ENCODE data around the gene ZNRF3.

ZNRF3 gene

GRCh38 chr22:29093030-29093429 lies 209.7 kb downstream of the ZNRF3 start:
- no peak overlapping the region for H3K9ac ChIP-seq (ENCODE audit: low read depth, low read length)
- peaks cover 6% of the 10 kb centered on the region; the same call in 1 of the 2 replicates for H4K20me1 ChIP-seq (ENCODE audit: insufficient read depth, low read length)
- H3K4me3 ChIP-seq (ENCODE audit: low read depth in 1 of 2, low read length in 2 of 2), result no peak overlapping the region
- H3K36me3 ChIP-seq (ENCODE audit: insufficient read depth, low read length), result peaks cover 28% of the 10 kb centered on the region
- no peak for DNase-seq
- ATAC-seq (ENCODE audit: insufficient read depth, low read depth), result no peak
- H3K4me2 ChIP-seq (ENCODE audit: insufficient read depth, low read length), result no peak overlapping the region
- H3K4me1 ChIP-seq (ENCODE audit: insufficient read depth, low read length), result no peaks in the 10 kb centered on the region
- no peaks in the 10 kb centered on the region for H3K27me3 ChIP-seq (ENCODE audit: insufficient read depth, low read length, poor library complexity)
- no peak overlapping the region for H2AFZ ChIP-seq (ENCODE audit: low read depth, low read length)
- H3K27ac ChIP-seq (ENCODE audit: low read length), result no peak overlapping the region
- TF ChIP-seq CTCF (IDR thresholded peaks at IDR 0.05; ENCODE audit: borderline replicate concordance, extremely low read depth, low read length, poor library complexity, severe bottlenecking) (no peak), EZH2 (IDR thresholded peaks at IDR 0.05; ENCODE audit: borderline replicate concordance, low read depth, low read length, severe bottlenecking) (no peak)
- peaks cover 50% of the 10 kb centered on the region for H3K79me2 ChIP-seq (ENCODE audit: insufficient read depth, low read length)
- no peaks in the 10 kb centered on the region for H3K9me3 ChIP-seq (ENCODE audit: insufficient read depth, low read length, severe bottlenecking)

- ATAC-seq (ENCODE audit: insufficient read depth, low read depth) (no peak), DNase-seq (no peak)
- Histone ChIP-seq H2AFZ (ENCODE audit: low read depth, low read length) (no peak overlapping the region), H3K79me2 (ENCODE audit: insufficient read depth, low read length) (peaks cover 43% of the 10 kb centered on the region), H3K36me3 (ENCODE audit: insufficient read depth, low read length) (peaks cover 33% of the 10 kb centered on the region), H3K27me3 (ENCODE audit: insufficient read depth, low read length, poor library complexity) (no peaks in the 10 kb centered on the region), H3K4me3 (ENCODE audit: low read depth in 1 of 2, low read length in 2 of 2) (no peak overlapping the region), H4K20me1 (ENCODE audit: insufficient read depth, low read length) (peaks cover 6% of the 10 kb centered on the region; the same call in 1 of the 2 replicates), H3K9me3 (ENCODE audit: insufficient read depth, low read length, severe bottlenecking) (no peaks in the 10 kb centered on the region), H3K4me2 (ENCODE audit: insufficient read depth, low read length) (no peak overlapping the region), H3K27ac (ENCODE audit: low read length) (no peak overlapping the region), H3K4me1 (ENCODE audit: insufficient read depth, low read length) (no peaks in the 10 kb centered on the region), H3K9ac (ENCODE audit: low read depth, low read length) (no peak overlapping the region)
- no peak for TF ChIP-seq CTCF (IDR thresholded peaks at IDR 0.05; ENCODE audit: borderline replicate concordance, extremely low read depth, low read length, poor library complexity, severe bottlenecking)
- TF ChIP-seq EZH2 (IDR thresholded peaks at IDR 0.05; ENCODE audit: borderline replicate concordance, low read depth, low read length, severe bottlenecking), result no peak
Observed at GRCh38 chr22:29093501-29094300, 210.3 kb downstream of the ZNRF3 start.

GRCh38 chr22:29095459-29095858 lies 212.1 kb downstream of the ZNRF3 start:
- DNase-seq (no peak), ATAC-seq (ENCODE audit: insufficient read depth, low read depth) (no peak)
- Histone ChIP-seq H3K4me1 (ENCODE audit: insufficient read depth, low read length) (no peaks in the 10 kb centered on the region), H3K79me2 (ENCODE audit: insufficient read depth, low read length) (peaks cover 26% of the 10 kb centered on the region), H3K9ac (ENCODE audit: low read depth, low read length) (no peak overlapping the region), H3K27me3 (ENCODE audit: insufficient read depth, low read length, poor library complexity) (no peaks in the 10 kb centered on the region), H3K27ac (ENCODE audit: low read length) (no peak overlapping the region), H3K36me3 (ENCODE audit: insufficient read depth, low read length) (peaks cover 46% of the 10 kb centered on the region), H3K9me3 (ENCODE audit: insufficient read depth, low read length, severe bottlenecking) (no peaks in the 10 kb centered on the region), H3K4me2 (ENCODE audit: insufficient read depth, low read length) (no peak overlapping the region), H4K20me1 (ENCODE audit: insufficient read depth, low read length) (peaks cover 3% of the 10 kb centered on the region; the same call in 1 of the 2 replicates), H2AFZ (ENCODE audit: low read depth, low read length) (no peak overlapping the region), H3K4me3 (ENCODE audit: low read depth in 1 of 2, low read length in 2 of 2) (no peak overlapping the region)
- TF ChIP-seq EZH2 (IDR thresholded peaks at IDR 0.05; ENCODE audit: borderline replicate concordance, low read depth, low read length, severe bottlenecking) (no peak), CTCF (IDR thresholded peaks at IDR 0.05; ENCODE audit: borderline replicate concordance, extremely low read depth, low read length, poor library complexity, severe bottlenecking) (no peak)
